GM21576 (cell line): ENCODE data around the gene CLDND1.

ENCODE experiments used
- ATAC-seq: cut with Tn5 transposase; IDR thresholded peaks from one replicate; pipeline ENCODE4 v1.9.1; 2021; ENCODE audit warnings: mild to moderate bottlenecking, moderate library complexity; ENCODE audit not compliant: unreplicated experiment

CLDND1 gene

GRCh38 chr3:98521897-98522543 lies 682 bp downstream of the CLDND1 start:
- peak; percentile 29 for ATAC-seq

- ATAC-seq: no peak
Measured at GRCh38 chr3:98519351-98519750, 3.4 kb downstream of the CLDND1 start.

- ATAC-seq: no peak
Measured at GRCh38 chr3:98518816-98519215, 3.9 kb downstream of the CLDND1 start.

GRCh38 chr3:98514948-98515347 lies 7.8 kb downstream of the CLDND1 start:
- no peak for ATAC-seq

- no peak for ATAC-seq
Measured at GRCh38 chr3:98513736-98514135, 9.0 kb downstream of the CLDND1 start.

GRCh38 chr3:98513091-98513511 lies 9.6 kb downstream of the CLDND1 start:
- ATAC-seq: no peak

- no peak for ATAC-seq
Measured at GRCh38 chr3:98512576-98512975, 10.1 kb downstream of the CLDND1 start.

DNA sequence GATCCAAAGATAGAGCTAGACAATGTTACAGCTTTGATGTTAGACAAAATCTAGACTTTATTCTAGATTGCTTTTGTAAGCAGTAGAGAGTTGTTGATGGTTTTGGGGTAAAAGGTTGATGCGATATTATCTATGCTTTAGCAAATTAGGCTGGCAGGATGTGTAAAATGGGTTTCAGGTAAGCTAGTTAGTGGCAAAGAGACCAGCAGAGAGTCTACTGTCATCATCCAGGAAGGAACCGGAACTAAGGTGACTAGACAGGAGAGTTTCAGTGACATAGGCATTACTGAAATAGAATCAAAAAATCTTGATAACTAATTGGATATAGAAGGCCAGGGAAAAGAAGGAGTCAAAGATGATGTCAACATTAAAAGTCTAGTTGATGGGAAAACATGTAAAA lies 14.1 kb downstream of the CLDND1 start:
- no peak for ATAC-seq

- no peak for ATAC-seq
Measured at GRCh38 chr3:98504539-98504938, 18.2 kb downstream of the CLDND1 start.

DNA sequence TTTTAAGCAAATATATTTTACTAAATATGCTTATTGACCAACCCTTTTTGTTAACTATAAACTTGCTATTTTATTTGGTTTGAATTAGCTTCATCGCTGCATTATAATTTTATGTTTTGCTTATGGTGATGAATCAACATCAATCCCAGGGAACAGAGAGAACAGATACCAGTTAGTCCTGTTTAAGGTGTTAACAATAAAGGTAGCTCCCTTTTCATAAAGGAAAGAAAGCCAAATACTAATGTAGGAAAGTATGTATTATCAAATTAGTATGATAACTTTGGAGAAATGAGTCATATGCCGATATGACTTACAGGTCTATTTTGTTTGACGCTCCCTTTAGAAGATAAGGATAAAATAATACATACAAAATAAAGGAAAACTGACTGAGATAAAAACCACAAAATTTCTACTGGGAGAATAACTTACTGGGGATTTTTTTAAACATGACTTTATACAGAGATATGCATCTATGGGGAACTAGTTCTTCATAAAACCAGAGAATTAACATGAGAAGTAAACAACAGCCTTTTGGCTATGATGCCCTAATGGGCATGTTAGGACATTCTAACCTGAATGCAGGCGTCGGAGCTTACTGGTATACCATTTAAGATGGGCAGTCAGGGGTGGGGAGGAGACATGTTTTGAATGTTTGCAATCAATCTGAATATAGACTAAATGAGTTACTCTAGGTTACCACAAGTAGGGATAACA lies 20.7 kb downstream of the CLDND1 start:
- no peak for ATAC-seq

DNA sequence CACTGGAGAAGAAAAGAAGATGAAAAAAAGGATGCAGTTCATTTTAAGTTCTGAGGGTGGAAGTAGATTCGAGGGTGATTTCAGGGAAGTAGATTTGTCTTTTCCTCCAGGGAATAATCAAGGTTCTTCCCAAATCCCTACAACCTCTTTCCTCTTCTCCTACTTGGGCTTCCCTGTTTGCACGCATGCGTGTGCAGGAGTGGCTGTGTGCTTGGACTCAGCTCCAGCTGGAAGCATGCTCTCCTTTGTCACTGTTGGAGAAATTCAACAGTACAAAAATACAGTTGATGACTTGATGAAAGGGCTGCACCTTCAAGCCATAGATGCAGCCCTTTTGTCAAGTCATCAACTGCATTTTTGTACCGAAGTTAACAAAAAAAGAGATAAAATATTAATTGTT lies 21.4 kb downstream of the CLDND1 start:
- ATAC-seq: no peak

DNA sequence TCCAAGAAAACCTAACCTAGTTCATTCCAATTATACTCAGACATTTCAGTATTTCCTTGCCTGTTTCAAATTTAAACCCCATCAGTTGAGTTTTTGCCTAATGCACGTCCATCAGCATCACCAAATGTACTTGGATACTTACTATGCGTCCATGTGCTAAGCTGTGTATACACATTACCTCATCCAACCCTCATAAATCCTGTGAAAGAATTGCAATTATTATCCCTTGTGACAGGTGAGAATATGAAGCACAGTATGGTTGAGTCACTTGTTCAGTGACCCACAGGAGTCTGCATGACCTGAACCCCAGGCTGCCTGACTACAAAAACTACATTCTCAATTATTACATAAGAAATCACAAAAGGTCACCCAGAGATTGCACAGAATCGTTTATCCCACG lies 22.7 kb downstream of the CLDND1 start:
- ATAC-seq: no peak

- no peak for ATAC-seq
Measured at GRCh38 chr3:98497381-98497780, 25.3 kb downstream of the CLDND1 start, which contains the start of gene OR5K2. Gene OR5K2 (plus strand): TSS chr3:98497681. CDS start chr3:98497681, 0 bp downstream.

GRCh38 chr3:98483626-98484025 lies 39.1 kb downstream of the CLDND1 start:
- ATAC-seq: no peak

DNA sequence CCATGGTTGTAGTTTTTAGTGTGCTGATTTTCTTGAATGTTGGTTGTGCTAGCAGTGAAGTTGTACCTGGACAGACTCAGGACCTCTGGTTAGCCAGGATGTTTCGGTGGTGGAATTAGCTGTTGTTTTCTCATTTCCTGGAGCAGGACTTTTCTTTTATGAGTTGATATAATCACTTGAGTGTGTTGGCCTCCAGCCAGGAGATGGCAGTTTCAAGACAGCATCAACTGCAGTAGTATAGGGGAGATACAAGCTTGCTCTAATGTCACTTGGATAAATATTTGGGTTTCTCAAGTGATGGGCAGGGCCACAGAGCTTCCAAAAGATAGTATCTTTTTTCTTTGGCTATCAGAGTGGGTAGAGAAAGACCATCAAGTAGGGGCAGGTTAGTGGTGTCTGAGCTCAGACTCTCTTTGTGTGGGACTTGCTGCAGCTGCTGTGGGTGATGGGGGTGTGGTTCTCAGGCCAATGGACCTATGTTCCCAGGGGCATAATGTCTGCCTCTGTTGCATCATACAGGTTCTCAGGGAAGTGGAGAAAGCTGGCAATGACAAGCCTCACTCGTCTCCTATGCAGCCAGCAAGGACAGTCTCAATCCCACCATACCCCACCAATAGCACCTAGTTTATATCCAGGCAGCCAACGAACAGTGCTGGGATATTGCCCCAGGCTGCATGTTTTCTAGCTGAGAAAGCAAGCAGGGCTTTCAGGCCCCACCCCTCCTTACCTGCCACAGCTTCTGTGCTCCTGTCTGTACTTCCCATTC lies 39.8 kb downstream of the CLDND1 start:
- no peak for ATAC-seq
